IPS-18c (cell line): ENCODE data around the gene LPP.

Experiments used
- H3K4me3 ChIP-seq: 2 replicates; pipeline ENCODE4 v1.7.0; 2013; ENCODE audit warnings: low read depth, mild to moderate bottlenecking, low read length, moderate library complexity; ENCODE audit not compliant: insufficient read depth
- H3K9me3 ChIP-seq: one replicate; pipeline ENCODE4 v1.6.1; 2013; ENCODE audit warnings: mild to moderate bottlenecking, low read length, moderate library complexity; ENCODE audit not compliant: control insufficient read depth, insufficient read depth

The LPP gene

DNA sequence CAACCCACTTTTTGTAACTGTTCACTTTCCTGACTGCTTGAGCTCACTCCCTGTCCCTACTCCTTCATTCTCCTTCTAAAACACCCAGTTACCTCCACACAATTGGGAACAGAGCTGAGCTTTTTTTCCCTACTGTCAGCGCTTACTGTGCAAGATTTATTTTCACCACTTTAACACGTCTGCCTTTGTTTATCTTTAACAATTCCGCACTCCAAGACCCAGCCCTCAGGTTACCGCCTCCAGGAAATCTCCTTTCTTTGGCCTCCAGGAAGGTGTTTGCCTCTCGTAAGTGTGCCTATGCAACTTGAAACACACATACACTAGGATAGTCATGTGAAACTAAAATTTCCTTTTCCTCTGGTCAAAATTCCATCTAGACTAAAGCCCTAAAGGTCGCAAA lies 745.9 kb downstream of the LPP start:
- no peaks in the 10 kb centered on the region for H3K9me3 ChIP-seq

DNA sequence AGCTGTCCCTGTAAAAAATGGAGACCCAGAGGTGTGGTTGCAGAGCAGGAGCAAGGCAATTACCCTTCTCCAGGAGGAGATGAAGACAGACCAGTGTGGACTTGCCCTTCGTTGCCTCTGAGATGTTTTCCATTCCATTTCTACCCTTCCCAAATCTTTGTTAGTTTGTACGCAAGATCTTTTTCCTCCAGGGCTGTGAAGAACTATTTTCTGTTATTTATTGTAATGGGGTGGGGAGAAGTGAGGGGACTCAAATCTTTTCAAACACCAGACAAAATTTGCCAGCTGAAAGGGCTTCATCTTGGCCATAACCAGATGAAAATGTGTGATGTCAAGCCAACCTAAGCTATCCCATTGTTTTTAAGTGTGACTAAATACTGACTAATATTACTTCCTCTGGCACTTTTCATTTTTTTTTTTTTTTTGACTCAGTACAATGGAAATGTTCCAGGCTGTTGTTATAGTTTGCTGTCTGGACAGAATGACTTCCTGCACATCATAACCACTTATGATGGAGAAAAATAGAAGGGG lies 746.5 kb downstream of the LPP start:
- Histone ChIP-seq H3K9me3 (no peaks in the 10 kb centered on the region), H3K4me3 (no peak overlapping the region)

More for the DNA sequence above, 745.9 kb downstream of the LPP start:
- no peak overlapping the region for H3K4me3 ChIP-seq

DNA sequence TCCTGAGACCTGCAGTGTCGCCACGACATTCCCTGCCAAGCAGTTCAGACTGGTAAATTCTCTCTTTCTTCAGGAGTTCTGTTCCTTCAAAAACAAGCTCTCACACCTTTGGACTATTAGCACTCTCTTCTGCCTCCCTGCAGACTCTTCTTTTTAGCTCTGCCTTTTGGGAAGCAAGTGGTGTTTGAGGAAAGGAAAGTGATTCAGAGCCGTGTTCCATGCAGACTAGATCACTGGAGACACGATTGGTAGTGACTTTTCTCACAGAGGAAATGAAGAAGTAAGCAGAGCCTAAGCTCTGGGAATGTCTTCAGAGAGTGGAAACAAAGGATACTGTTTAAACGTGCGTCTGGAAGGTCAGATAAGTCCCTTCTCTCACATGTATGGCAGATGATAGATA lies 747.2 kb downstream of the LPP start:
- no peak overlapping the region for H3K4me3 ChIP-seq
- H3K9me3 ChIP-seq, result no peaks in the 10 kb centered on the region

DNA sequence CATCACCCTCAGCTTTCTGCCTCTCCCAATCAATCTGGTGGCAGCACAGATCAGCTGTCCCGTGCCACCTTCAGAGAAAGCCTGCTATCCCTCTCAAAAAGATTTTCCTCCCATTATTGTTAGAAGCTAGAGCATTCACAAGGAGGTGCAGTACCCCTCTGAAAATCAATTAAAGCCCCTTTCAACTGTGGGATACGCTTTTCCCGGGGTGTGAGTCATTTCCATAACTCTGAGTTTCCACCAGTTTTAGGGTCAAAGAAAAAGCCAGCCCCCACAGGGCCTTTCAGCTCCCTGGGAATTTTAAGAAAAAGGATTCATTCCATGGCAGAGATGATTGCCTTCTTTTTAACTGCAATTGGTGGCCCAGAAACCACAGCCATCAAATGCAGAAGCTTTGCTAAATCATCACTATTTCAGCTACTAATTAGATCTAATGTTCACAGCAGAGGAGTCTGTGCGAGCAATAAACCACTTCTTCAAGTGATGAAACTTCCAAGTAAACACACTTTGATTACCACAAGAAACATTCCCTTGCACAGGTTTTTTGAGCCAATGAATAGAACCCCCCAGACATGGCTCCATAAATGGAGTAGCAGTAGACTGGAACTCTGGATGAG lies 747.8 kb downstream of the LPP start:
- Histone ChIP-seq H3K9me3 (no peaks in the 10 kb centered on the region), H3K4me3 (no peak overlapping the region)

DNA sequence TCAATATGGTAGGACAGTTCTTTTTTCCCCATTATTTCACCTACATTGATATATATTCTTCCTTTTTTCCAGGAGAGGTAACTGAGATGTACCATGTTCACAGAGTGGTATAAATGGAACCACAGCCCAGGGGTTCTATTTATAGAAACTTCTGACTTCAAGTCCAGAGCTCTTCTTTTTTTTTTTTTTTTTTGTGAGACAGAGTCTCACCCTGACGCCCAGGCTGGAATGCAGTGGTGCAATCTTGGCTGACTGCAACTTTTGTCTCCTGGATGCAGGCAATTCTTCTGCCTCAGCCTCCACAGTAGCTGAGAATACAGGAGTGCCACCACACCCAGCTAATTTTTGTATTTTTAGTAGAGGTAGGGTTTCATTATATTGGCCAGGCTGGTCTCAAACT lies 750.7 kb downstream of the LPP start:
- Histone ChIP-seq H3K4me3 (no peak overlapping the region), H3K9me3 (no peaks in the 10 kb centered on the region)

DNA sequence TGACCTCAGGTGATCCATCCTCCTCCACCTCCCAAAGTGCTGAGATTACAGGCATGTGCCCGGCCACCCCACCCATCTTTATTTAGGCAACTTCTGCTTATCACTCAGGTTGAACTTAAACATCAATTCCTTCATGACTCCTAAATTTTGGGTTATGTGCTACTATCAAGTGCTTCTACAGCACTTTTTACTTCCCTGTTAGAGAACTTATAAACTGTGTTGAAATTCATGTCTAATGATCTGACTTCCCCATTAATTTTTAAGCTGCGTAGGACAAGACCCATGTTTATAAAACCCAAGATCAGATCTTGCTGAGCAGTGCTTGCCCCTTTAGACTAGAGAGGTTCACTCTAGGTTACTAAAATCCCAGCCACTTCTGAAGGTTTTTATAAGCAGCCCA lies 751.6 kb downstream of the LPP start:
- no peak overlapping the region for H3K4me3 ChIP-seq

DNA sequence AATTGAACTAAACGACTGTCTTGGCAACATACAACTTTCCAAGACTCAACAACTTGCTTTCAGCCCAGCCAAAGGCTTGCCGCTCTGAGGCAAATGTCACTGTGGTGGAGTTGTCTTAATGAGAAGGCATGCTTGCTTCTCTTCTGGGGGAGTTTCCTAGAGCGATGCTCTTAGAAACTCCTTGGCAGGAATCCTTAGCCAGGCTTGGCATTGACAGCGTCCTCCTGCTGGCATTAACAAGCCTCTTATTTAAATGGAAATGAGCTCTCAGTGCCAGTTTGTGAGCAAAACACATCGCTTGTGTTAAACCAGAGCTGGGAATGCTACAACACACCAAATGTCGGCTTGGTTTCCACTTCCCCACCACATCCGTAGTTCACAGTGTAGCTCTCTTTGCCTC lies 752.3 kb downstream of the LPP start:
- H3K4me3 ChIP-seq, result no peak overlapping the region
- no peaks in the 10 kb centered on the region for H3K9me3 ChIP-seq

More for the DNA sequence above, 751.6 kb downstream of the LPP start:
- no peaks in the 10 kb centered on the region for H3K9me3 ChIP-seq

DNA sequence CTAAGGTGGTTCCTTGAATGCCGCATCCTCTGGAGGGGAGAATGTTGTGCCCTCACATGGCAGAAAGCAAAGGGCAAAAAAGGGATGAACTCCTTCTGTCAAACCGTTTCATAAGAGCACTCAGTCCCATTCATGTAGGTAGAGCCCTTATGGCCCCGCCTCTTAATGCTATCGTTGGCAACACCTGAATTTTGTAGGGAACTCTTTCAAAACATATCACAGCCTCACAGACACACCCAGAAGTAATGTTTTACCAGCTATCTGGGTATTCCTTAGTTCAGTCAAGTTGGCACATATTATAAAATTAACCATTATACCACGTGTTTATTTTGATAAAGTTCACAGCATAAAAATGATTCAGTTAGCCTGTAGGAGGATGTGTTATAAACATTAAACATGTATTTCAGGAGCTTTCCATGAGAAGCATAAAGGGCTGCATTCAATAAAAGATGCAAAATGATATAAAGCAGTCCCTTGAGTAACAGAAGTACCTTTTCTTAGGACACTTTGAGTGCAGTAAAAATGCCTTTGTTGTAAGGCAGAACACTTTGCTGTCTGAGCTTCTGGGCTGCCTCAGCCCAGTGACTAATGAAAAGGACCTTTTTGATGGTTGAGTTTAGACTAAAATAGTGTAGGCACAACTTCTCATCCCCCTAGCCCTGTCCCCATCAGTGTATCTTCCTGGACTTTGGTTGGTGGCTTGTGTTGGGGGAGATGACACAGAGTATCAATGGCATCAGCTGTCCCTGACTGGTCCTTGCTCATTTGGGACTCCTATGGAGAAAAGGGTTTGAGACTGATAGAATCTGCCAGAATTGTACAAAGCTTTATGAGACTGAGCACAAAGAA lies 754.3 kb downstream of the LPP start:
- Histone ChIP-seq H3K9me3 (no peaks in the 10 kb centered on the region), H3K4me3 (no peak overlapping the region)

DNA sequence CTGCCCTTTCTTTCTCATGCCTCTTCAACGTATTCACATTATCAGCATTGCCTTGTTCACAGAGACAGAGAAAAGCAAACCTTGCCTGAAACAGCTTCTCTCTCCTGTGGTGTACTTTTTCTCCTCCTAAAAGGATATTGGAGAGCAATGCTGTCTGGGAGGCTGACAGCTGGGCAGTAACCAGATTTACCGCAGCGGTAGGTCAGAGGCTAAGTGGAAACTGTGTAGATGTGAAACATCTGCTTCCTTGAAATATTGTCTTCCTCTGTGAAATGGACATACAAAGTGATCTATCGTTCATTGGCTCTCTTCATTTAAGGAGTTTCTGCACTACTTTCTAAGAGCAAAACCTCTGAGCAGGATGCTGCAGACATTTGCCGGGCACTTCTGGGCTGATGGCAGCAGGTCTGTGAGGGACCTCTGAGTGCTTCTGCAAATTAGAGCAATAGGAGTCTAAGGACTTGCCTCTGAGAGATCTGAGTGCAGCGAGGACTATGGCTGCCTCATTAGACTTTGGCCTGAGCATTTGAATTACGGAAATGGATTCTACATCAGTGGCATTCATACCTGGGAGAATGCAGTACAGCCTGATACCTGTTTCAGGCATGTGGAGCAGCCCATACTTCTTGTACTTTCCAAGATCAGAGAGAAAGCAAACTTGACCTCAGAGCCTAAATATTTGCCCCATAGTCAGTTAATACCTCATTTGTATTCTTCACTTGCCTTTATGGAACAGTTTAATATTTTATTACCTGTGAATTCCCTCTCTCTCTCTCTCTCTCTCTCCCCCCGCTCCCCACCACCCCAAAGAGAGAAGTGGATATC lies 757.3 kb downstream of the LPP start:
- H3K9me3 ChIP-seq, result peaks cover 2% of the 10 kb centered on the region
- no peak overlapping the region for H3K4me3 ChIP-seq

DNA sequence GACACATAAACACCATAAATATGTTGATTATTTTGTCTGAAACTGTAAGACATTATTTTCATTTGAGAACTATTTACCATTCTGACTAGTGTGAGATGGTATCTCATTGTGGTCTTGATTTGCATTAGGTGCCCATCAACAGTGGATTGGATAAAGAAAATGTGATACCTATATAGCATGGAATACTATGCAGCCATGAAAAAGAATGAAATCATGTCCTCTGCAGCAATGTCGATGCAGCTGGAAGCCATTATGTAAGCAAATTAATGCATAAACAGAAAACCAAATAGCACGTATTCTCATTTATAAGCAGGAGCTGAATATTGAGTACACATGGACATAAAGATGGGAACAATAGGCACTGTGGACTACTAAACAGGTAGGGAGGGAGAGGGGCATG lies 759.1 kb downstream of the LPP start:
- peaks cover 2% of the 10 kb centered on the region for H3K9me3 ChIP-seq
- H3K4me3 ChIP-seq, result no peak overlapping the region

DNA sequence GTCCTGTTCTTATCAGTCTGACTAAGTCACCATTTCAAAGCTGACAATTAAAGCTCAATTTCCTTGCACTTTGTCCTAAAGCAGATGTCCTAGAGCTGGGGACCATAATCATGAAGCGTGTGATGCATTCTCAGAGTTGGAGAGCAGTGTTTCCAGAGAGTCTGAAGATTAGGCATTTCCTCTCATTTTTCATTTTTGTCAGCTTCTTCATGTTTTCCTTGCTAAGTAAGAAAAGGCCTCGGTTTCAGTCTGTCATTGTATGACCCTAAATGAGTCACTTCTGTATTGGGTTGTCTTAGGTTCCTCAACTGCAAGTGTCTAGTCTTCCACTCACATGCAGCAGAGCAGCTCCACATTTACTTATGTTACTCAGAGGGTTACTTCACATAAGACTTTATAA lies 760.6 kb downstream of the LPP start:
- H3K4me3 ChIP-seq, result no peak overlapping the region
- H3K9me3 ChIP-seq, result peaks cover 2% of the 10 kb centered on the region

DNA sequence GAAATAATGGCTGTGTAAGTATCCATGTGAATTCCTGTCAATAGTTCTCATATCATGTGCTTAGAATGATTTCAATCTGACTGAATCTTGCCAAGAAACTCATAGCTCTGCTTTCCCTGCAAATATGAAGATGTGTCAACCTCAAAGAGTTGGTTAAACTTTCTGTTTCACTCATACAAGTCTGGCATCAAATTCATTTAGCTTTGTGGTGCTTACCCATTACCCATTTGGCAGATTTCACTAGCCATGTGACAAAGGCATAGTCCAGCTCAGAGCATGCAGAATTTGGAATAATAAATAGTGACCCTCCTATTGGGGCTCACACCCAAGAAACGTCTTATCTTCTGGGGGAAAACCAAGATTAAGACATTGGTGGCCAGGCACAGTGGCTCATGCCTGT lies 761.2 kb downstream of the LPP start:
- no peak overlapping the region for H3K4me3 ChIP-seq
- peaks cover 2% of the 10 kb centered on the region for H3K9me3 ChIP-seq

DNA sequence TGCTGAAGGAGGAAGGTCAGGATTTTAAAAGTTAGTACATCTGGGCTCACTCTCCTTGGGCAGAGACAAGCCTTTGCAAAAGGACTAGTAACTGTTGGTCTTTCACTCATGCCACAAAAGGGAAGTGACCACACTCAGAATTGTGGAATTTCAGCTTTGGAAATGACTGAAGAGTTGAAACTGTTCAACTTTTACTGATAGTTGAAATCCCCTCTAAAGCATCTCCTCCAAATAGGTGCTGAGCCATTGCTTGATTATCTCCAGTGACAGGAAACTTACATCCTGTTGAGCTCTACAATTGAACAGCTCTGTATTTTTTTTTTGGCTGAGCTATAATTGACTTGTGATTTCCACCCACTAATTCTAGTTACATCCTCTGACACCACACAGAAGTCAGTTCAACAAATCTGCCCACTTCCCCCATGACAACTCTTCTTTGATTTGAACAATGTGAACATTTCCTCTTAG lies 763.0 kb downstream of the LPP start:
- Histone ChIP-seq H3K9me3 (peaks cover 2% of the 10 kb centered on the region), H3K4me3 (no peak overlapping the region)

DNA sequence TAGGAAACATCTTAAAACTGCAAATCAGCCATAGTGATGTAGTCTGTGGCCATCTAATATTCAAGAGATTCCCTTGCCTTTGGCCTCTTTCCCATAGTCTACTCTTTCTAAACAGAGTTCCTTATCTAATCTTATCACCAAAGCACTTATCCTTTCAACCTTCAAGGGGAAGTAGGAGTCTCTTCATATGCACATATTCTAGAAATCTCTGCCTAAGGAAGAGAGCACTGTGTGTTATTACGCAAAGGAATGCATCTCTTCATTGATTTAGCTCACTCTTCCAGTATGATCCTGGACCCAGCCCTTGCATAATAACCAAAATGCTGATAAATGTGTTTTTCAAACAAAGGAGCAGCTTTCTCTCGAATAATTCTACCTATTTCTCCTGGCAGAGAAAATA lies 764.1 kb downstream of the LPP start:
- no peak overlapping the region for H3K4me3 ChIP-seq
- H3K9me3 ChIP-seq, result peaks cover 2% of the 10 kb centered on the region

DNA sequence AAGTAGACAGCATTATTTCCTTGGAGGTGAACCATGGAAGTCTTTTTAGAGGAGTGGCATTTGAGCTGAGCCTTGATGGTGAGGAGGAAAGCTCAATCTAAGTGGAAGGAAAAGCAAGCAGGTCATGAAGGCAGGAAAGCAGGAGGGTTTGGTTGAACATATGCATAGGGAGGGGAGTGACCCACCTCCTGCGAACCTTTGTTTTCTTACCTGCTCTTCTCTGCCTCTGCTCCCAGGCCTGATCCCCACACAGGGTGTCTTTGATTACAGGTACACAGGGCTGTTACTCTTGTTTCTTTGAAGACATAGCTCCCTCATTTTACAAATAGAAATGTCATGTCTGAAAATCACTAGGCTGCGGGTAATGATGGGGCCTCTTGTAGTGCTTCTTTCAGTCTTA lies 769.7 kb downstream of the LPP start:
- no peaks in the 10 kb centered on the region for H3K9me3 ChIP-seq
- no peak overlapping the region for H3K4me3 ChIP-seq

DNA sequence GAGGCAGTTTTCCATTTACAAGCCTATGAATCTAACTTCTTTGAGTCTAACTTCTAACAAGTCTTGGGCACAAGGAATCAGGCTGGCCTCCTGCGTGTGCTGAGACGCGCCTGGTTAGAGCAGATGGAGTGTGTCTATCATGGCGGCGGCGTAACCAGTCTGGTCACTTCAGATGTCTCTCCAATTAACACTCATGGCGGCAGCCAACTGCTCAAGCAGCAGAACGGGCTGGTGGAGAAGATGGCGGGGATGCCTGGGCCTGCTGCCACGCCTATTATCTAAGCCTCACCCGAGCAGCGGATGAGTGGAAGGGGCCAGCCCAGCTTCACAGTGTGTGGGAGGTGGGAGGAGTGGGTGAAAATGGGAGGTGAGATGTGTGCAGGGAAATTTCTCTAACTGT lies 771.4 kb downstream of the LPP start:
- H3K9me3 ChIP-seq, result no peaks in the 10 kb centered on the region
- no peak overlapping the region for H3K4me3 ChIP-seq

DNA sequence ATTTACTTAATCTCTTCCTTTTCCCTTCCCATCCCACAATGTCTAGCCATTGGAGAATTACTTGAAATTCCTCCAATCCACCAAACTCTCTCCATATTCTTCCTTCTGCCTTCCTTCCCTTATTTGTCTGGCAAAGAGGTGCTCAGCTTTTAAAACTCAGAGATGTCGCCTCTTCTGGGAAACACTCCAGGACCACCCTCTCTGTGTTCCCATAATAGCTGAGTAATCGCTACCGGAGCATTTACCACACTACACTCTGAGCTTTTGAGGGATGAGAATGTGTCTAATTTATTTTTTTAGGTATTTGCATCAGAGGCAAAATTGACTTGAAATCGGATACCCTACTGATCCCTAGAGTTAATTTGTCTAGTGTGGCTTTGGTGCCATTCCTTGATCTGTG lies 772.2 kb downstream of the LPP start:
- H3K4me3 ChIP-seq, result no peak overlapping the region

More for the DNA sequence above, 772.2 kb downstream of the LPP start:
- H3K9me3 ChIP-seq, result no peaks in the 10 kb centered on the region
